GM18499 (cell line): Measurements from ENCODE around the gene MSRB3.

ENCODE experiments used
- ATAC-seq: cut with Tn5 transposase; IDR thresholded peaks from one replicate; pipeline ENCODE4 v1.9.1; 2021; ENCODE audit warnings: moderate number of reproducible peaks; ENCODE audit not compliant: insufficient read depth, unreplicated experiment

Gene MSRB3

GRCh38 chr12:65278576-65279368 is at the start of gene MSRB3:
MSRB3 (plus strand) TSS chr12:65278683; CDS start chr12:65308580, 29,897 bp downstream.
- no peak for ATAC-seq

- no peak for ATAC-seq
Observed at GRCh38 chr12:65229441-65229840, 49.0 kb upstream of the MSRB3 start.

- ATAC-seq = no peak
Observed at GRCh38 chr12:65232476-65233077, 45.9 kb upstream of the MSRB3 start.

GRCh38 chr12:65237153-65237552 is 41.3 kb upstream of the MSRB3 start:
- no peak for ATAC-seq

GRCh38 chr12:65238609-65239008 is 39.9 kb upstream of the MSRB3 start:
- ATAC-seq = no peak

- no peak for ATAC-seq
Observed at GRCh38 chr12:65248656-65249633, 29.5 kb upstream of the MSRB3 start.

GRCh38 chr12:65252515-65252914 is 26.0 kb upstream of the MSRB3 start:
- no peak for ATAC-seq

GRCh38 chr12:65257986-65258385 is 20.5 kb upstream of the MSRB3 start:
- no peak for ATAC-seq

GRCh38 chr12:65259501-65259900 is 19.0 kb upstream of the MSRB3 start:
- ATAC-seq = no peak

GRCh38 chr12:65263777-65264176 is 14.7 kb upstream of the MSRB3 start:
- ATAC-seq = no peak

GRCh38 chr12:65266408-65266807 is 12.1 kb upstream of the MSRB3 start:
- ATAC-seq = no peak

- no peak for ATAC-seq
Observed at GRCh38 chr12:65269603-65270002, 8.9 kb upstream of the MSRB3 start.

GRCh38 chr12:65274602-65275272 is 3.7 kb upstream of the MSRB3 start:
- ATAC-seq = no peak

- ATAC-seq = no peak
Observed at GRCh38 chr12:65275627-65276026, 2.9 kb upstream of the MSRB3 start.

GRCh38 chr12:65276916-65277530 is 1.5 kb upstream of the MSRB3 start:
- no peak for ATAC-seq

GRCh38 chr12:65277994-65278575 is 398 bp upstream of the MSRB3 start:
- no peak for ATAC-seq

GRCh38 chr12:65279369-65280112 is 1.1 kb downstream of the MSRB3 start:
- no peak for ATAC-seq

GRCh38 chr12:65280306-65280705 is 1.8 kb downstream of the MSRB3 start:
- no peak for ATAC-seq

- ATAC-seq = no peak
Observed at GRCh38 chr12:65282840-65283239, 4.4 kb downstream of the MSRB3 start.
